HCT116 (cell line): ENCODE data around the gene ZFYVE1. TPM values are rescaled to one million over a fixed set of nuclear protein-coding genes. Genes with fewer than 3 reads are reported as not detected.
A peak's percentile ranks its signal among the peaks of the same experiment; 100 is the strongest.

Experiments
- ATAC-seq: fragments of 200-7000 bp; cut with Tn5 transposase; 2 replicates; pipeline ENCODE4 v1.9.1; 2020; ENCODE audit warnings: mild to moderate bottlenecking, moderate library complexity
- BruUV-seq: library from RNA; stranded (reverse); fragments of 400-500 nt; replicated peaks from 2 replicates; lab custom pipeline; 2021; lab: Mats Ljungman, UMichigan
- CTCF ChIA-PET: fragments of 300-600 bp; sonication (Branson Sonifier 250); formaldehyde crosslinking; loops from one replicate; lab custom pipeline; 2021; ENCODE audit warnings: antibody characterized with exemption; lab: Charles Lee
- POLR2A ChIA-PET: fragments of 300-600, 350-600 bp; sonication (Branson Sonifier 250); formaldehyde crosslinking; loops from one replicate; lab custom pipeline; 2021; ENCODE audit warnings: antibody characterized with exemption; lab: Charles Lee
- RAD21 ChIA-PET, 2 experiments: fragments of 300-600 bp; sonication (Branson Sonifier 250); formaldehyde crosslinking; loops; one replicate each; lab custom pipeline; 2023; ENCODE audit warnings: low total read pairs in 2 of 2; ENCODE audit not compliant: uncharacterized antibody in 2 of 2, unreplicated experiment in 2 of 2, low non-redundant PET in 1 of 2; lab: Charles Lee
- DNase-seq: peaks from one replicate; pipeline ENCODE4 v3.0.0-alpha.2; 2010; ENCODE audit warnings: low read depth, low spot score
- H2AFZ ChIP-seq: fragments of 200-600 bp; shearing (Covaris generic), sonication (generic); 2 replicates; pipeline ENCODE4 v1.6.1; 2017; ENCODE audit warnings: low read depth, mixed run types, mixed read lengths, antibody characterized with exemption, low read length; ENCODE audit not compliant: poor library complexity, severe bottlenecking
- H3K27ac ChIP-seq: 2 replicates; pipeline ENCODE4 v1.5.1; 2012; ENCODE audit warnings: low read depth, low read length
- H3K27me3 ChIP-seq: fragments of 200-600 bp; sonication (generic); 2 replicates; pipeline ENCODE4 v1.6.1; 2016; ENCODE audit warnings: mixed run types, low read length, mixed read lengths; ENCODE audit not compliant: insufficient read depth
- H3K36me3 ChIP-seq, 2 experiments: fragments of 200-500 bp in 1 of 2; fragments of 200-600 bp in 1 of 2; sonication (Bioruptor generic) in 1 of 2; sonication (generic) in 1 of 2; 2 replicates each; pipeline versions ENCODE4 v1.5.1 to v1.6.1; 2014 to 2016; ENCODE audit warnings: low read length in 2 of 2, inconsistent platforms in 1 of 2, mixed read lengths in 1 of 2, mixed run types in 1 of 2; ENCODE audit not compliant: insufficient read depth in 2 of 2, control insufficient read depth in 1 of 2
- H3K4me1 ChIP-seq, 2 experiments: fragments of 200-600 bp in 1 of 2; sonication (generic) in 1 of 2; 2 replicates each; pipeline versions ENCODE4 v1.5.1 to v1.6.1; 2012 to 2017; ENCODE audit warnings: low read length in 2 of 2, inconsistent platforms in 1 of 2, mild to moderate bottlenecking in 1 of 2, mixed read lengths in 1 of 2, mixed run types in 1 of 2, moderate library complexity in 1 of 2; ENCODE audit not compliant: insufficient read depth in 2 of 2, control insufficient read depth in 1 of 2
- H3K4me2 ChIP-seq: fragments of 200-600 bp; sonication (generic); 2 replicates; pipeline ENCODE4 v1.6.1; 2017; ENCODE audit warnings: mixed run types, low read length, mixed read lengths
- H3K4me3 ChIP-seq, 2 experiments: fragments of 200-600 bp in 1 of 2; sonication (generic) in 1 of 2; replicated peaks in 1 of 2; 2 replicates each; pipeline ENCODE4 v1.5.1; 2011 to 2016; ENCODE audit warnings: low read length in 2 of 2, control low read depth in 1 of 2, low read depth in 1 of 2, mild to moderate bottlenecking in 1 of 2, mixed read lengths in 1 of 2, mixed run types in 1 of 2
- H3K79me2 ChIP-seq: fragments of 200-600 bp; sonication (generic); 2 replicates; pipeline ENCODE4 v1.6.1; 2017; ENCODE audit warnings: mild to moderate bottlenecking, mixed run types, low read length, moderate library complexity, mixed read lengths; ENCODE audit not compliant: insufficient read depth
- H3K9ac ChIP-seq: fragments of 200-600 bp; sonication (generic); 2 replicates; pipeline ENCODE4 v1.6.1; 2016; ENCODE audit warnings: low read length, mixed read lengths
- H3K9me2 ChIP-seq: fragments of 200-600 bp; sonication (generic), shearing (Covaris generic); 2 replicates; pipeline ENCODE4 v1.6.1; 2017; ENCODE audit warnings: mixed run types, mild to moderate bottlenecking, moderate library complexity; ENCODE audit not compliant: insufficient read depth
- H3K9me3 ChIP-seq, 2 experiments: fragments of 200-500 bp in 1 of 2; fragments of 200-600 bp in 1 of 2; sonication (Bioruptor generic) in 1 of 2; sonication (generic) in 1 of 2; 2 replicates each; pipeline ENCODE4 v1.6.1; 2014 to 2017; ENCODE audit warnings: low read length in 2 of 2, mixed read lengths in 2 of 2, inconsistent platforms in 1 of 2, low read depth in 1 of 2, mild to moderate bottlenecking in 1 of 2, mixed run types in 1 of 2, moderate library complexity in 1 of 2; ENCODE audit not compliant: control insufficient read depth in 1 of 2, insufficient read depth in 1 of 2
- H4K20me1 ChIP-seq: fragments of 200-600 bp; sonication (generic), shearing (Covaris generic); 2 replicates; pipeline ENCODE4 v1.6.1; 2017; ENCODE audit warnings: mixed run types, mild to moderate bottlenecking, moderate library complexity; ENCODE audit not compliant: insufficient read depth
- EGR1 ChIP-seq: IDR thresholded peaks from 2 replicates; pipeline ENCODE4 v1.6.1; 2012; ENCODE audit warnings: low read depth
- ELF1 ChIP-seq: IDR thresholded peaks from 2 replicates; pipeline ENCODE4 v1.6.1; 2012; ENCODE audit warnings: low read depth, borderline replicate concordance
- FOSL1 ChIP-seq: IDR thresholded peaks from 2 replicates; pipeline ENCODE4 v1.6.1; 2012; ENCODE audit warnings: low read depth
- MAX ChIP-seq: IDR thresholded peaks from 2 replicates; pipeline ENCODE4 v1.6.1; 2012
- POLR2A ChIP-seq: IDR thresholded peaks from 2 replicates; pipeline ENCODE4 v1.7.0; 2011; ENCODE audit warnings: borderline replicate concordance; ENCODE audit not compliant: insufficient read depth, insufficient read length; ENCODE audit errors: extremely low read depth
- POLR2AphosphoS5 ChIP-seq: IDR thresholded peaks from 2 replicates; pipeline ENCODE4 v1.6.1; 2011; ENCODE audit warnings: mild to moderate bottlenecking, low read depth, low read length, moderate library complexity
- SIN3A ChIP-seq: IDR thresholded peaks from 2 replicates; pipeline ENCODE4 v1.6.1; 2012; ENCODE audit warnings: low read depth
- SP1 ChIP-seq: IDR thresholded peaks from 2 replicates; pipeline ENCODE4 v1.6.1; 2012; ENCODE audit warnings: low read depth
- TCF7L2 ChIP-seq: IDR thresholded peaks from 2 replicates; pipeline ENCODE4 v1.7.0; 2011; ENCODE audit warnings: borderline replicate concordance, inconsistent platforms; ENCODE audit not compliant: insufficient read depth, insufficient read length; ENCODE audit errors: extremely low read depth
- ZFX ChIP-seq: fragments of 450-650 bp; IDR thresholded peaks from 2 replicates; pipeline ENCODE4 v1.6.1; 2017
- ZNF274 ChIP-seq: fragments of 200-500 bp; sonication (Bioruptor generic); IDR thresholded peaks from 2 replicates; pipeline ENCODE4 v1.6.1; 2014; ENCODE audit warnings: mild to moderate bottlenecking, low read depth, low read length, inconsistent platforms
- intact Hi-C: fragments of 100-400 bp; cut with micrococcal nuclease; formaldehyde crosslinking; loops from 2 replicates; pipeline ENCODE4 v1.10.0; 2022
- total RNA-seq: library from RNA; stranded (reverse); gene quantifications from one replicate; pipeline ENCODE4 v1.2.1, GENCODE V29; 2021; ENCODE audit not compliant: unreplicated experiment

The ZFYVE1 gene
- total RNA-seq, 1 experiment from 2014 or later = 7.7 TPM

GRCh38 chr14:72926292-72927028 lies 100.4 kb downstream of the ZFYVE1 start, which contains the start of gene DCAF4:
Gene DCAF4 (plus strand): TSS chr14:72926464. CDS start chr14:72937979, 11,515 bp downstream.
- ATAC-seq = peak; percentile 95

More at GRCh38 chr14:72926292-72927028, 100.4 kb downstream of the ZFYVE1 start, which contains the start of gene DCAF4:
- peak within 1 kb of the TSS; percentile 50 for H3K27ac ChIP-seq
- CTCF ChIA-PET = interaction anchor here (0.6 to 2.3 kb wide), 3 partner anchors 22 to 412 kb away, joined by 3 to 8 read pairs (median 3); no protein-coding TSS in a partner anchor
- DNase-seq = peak; percentile 97
- H3K79me2 ChIP-seq = peaks cover 36% of the 10 kb centered on the region
- peak within 1 kb of the TSS; percentile 83 for H3K9ac ChIP-seq
- no peaks in the 10 kb centered on the region; the same call in 1 of the 2 replicates for H4K20me1 ChIP-seq
- intact Hi-C loops = loop anchor here (2.0 kb wide), 1 partner anchor 36 kb away; no protein-coding TSS in a partner anchor
- H3K4me3 ChIP-seq = peak within 1 kb of the TSS; percentile 66 to 75
- H2AFZ ChIP-seq = peak within 1 kb of the TSS; percentile 35
- RAD21 ChIA-PET = interaction anchor here in 1 of 2 experiments (0.8 kb wide), 1 partner anchor 412 kb away, joined by 3 read pairs; no protein-coding TSS in a partner anchor
- no peaks in the 10 kb centered on the region for H3K36me3 ChIP-seq
- TF ChIP-seq ZNF274 = no peak
- TF ChIP-seq POLR2A = peak; percentile 15
- no peak for TF ChIP-seq FOSL1
- peak; percentile 74 for TF ChIP-seq SIN3A
- TF ChIP-seq POLR2AphosphoS5 = peak; percentile 6
- no peak for TF ChIP-seq TCF7L2
- TF ChIP-seq ELF1 = peak; percentile 60
- TF ChIP-seq ZFX = peak; percentile 88
- peak; percentile 96 for TF ChIP-seq MAX
- TF ChIP-seq SP1 = peak; percentile 93
- no peak for TF ChIP-seq EGR1
- peaks cover 3 to 26% of the 10 kb centered on the region in 2 experiments; a peak in 3 of 4 replicates for H3K4me1 ChIP-seq
- no peaks in the 10 kb centered on the region for H3K9me3 ChIP-seq
- no peaks in the 10 kb centered on the region for H3K27me3 ChIP-seq
- peak within 1 kb of the TSS; percentile 89 for H3K4me2 ChIP-seq
- BruUV-seq = no TSS peak
- no peaks in the 10 kb centered on the region for H3K9me2 ChIP-seq
- POLR2A ChIA-PET = interaction anchor here (1.2 kb wide), 2 partner anchors 21 to 101 kb away, joined by 3 to 4 read pairs; partner anchors contain the start of gene ZFYVE1
